ENCODE data around the gene LTB. TPM values are rescaled to one million over a fixed set of nuclear protein-coding genes. Genes with fewer than 3 reads are reported as not detected.
"Not testable (repeated sequence)": the region's sequence is repeated elsewhere in the genome, so short reads cannot be mapped to it uniquely, and the experiment has no call there.

Gene LTB
- total RNA-seq, 1 experiment from 2014 or later: not detected

GRCh38 chr6:31551371-31551770 lies 30.9 kb downstream of the LTB start:
- DNase-seq (ENCODE audit: low spot score): not testable (repeated sequence)

- DNase-seq (ENCODE audit: low spot score): no peak
These were observed 33.7 kb downstream of the LTB start for GRCh38 chr6:31548544-31548873.

- no peak for DNase-seq (ENCODE audit: low spot score)
These were observed 34.3 kb downstream of the LTB start for GRCh38 chr6:31547727-31548543.

- peak; percentile 96 for DNase-seq (ENCODE audit: low spot score)
These were observed 35.1 kb downstream of the LTB start, which contains the start of gene NFKBIL1 for GRCh38 chr6:31546958-31547726. NFKBIL1 (plus strand) TSS chr6:31547608; CDS start chr6:31547695, 87 bp downstream.

- DNase-seq (ENCODE audit: low spot score): peak; percentile 85
These were observed 35.8 kb downstream of the LTB start, which contains the start of gene ATP6V1G2 for GRCh38 chr6:31546339-31546957. ATP6V1G2 (minus strand) TSS chr6:31546608; CDS start chr6:31546559, 49 bp downstream.

- no peak for DNase-seq (ENCODE audit: low spot score)
These were observed 36.9 kb downstream of the LTB start for GRCh38 chr6:31545291-31545690.

GRCh38 chr6:31544676-31545075 lies 37.5 kb downstream of the LTB start:
- DNase-seq (ENCODE audit: low spot score): no peak

- no peak for DNase-seq (ENCODE audit: low spot score)
These were observed 38.6 kb downstream of the LTB start for GRCh38 chr6:31543639-31544038.

GRCh38 chr6:31541658-31542521 lies 40.3 kb downstream of the LTB start, which contains the start of gene DDX39B:
DDX39B (minus strand) TSS chr6:31542003; CDS start chr6:31540532, 1,471 bp downstream.
- DNase-seq (ENCODE audit: low spot score): peak; percentile 97

GRCh38 chr6:31541059-31541657 lies 41.1 kb downstream of the LTB start:
- peak; percentile 47 for DNase-seq (ENCODE audit: low spot score)

GRCh38 chr6:31540640-31541039 lies 41.6 kb downstream of the LTB start:
- DNase-seq (ENCODE audit: low spot score): no peak

- no peak for DNase-seq (ENCODE audit: low spot score)
These were observed 43.3 kb downstream of the LTB start for GRCh38 chr6:31538805-31539400.

GRCh38 chr6:31535538-31536324 lies 46.5 kb downstream of the LTB start:
- DNase-seq (ENCODE audit: low spot score): no peak

- no peak for DNase-seq (ENCODE audit: low spot score)
These were observed 47.6 kb downstream of the LTB start for GRCh38 chr6:31534521-31535040.

- DNase-seq (ENCODE audit: low spot score): no peak
These were observed 48.2 kb downstream of the LTB start for GRCh38 chr6:31534011-31534410.

- no peak for DNase-seq (ENCODE audit: low spot score)
These were observed 48.8 kb downstream of the LTB start for GRCh38 chr6:31533455-31533841.

- no peak for DNase-seq (ENCODE audit: low spot score)
These were observed 49.4 kb downstream of the LTB start for GRCh38 chr6:31532644-31533454.

Measured in H4 (cell line).